HEK293 (cell line): ENCODE data around the gene TIMM17A.
A peak's percentile ranks its signal among the peaks of the same experiment; 100 is the strongest.

Experiments used
- CTCF ChIA-PET: fragments of 350-600 bp; formaldehyde crosslinking; extraction: SDS; loops from one replicate; lab custom pipeline; 2021; ENCODE audit warnings: antibody characterized with exemption; lab: Yijun Ruan, JAX
- POLR2A ChIA-PET: fragments of 300-600 bp; formaldehyde crosslinking; extraction: SDS; loops from one replicate; lab custom pipeline; 2020; ENCODE audit warnings: antibody characterized with exemption, inconsistent platforms; lab: Yijun Ruan, JAX
- H3K27ac ChIP-seq: fragments of 200-500 bp; sonication (Bioruptor generic); 2 replicates; pipeline ENCODE4 v1.5.1; 2014; ENCODE audit warnings: low read depth, low read length, control low read depth, inconsistent platforms; ENCODE audit errors: extremely low read depth
- H3K36me3 ChIP-seq, 2 experiments: fragments of 200-500 bp in 1 of 2; sonication (Bioruptor generic) in 1 of 2; 1 replicate in 1 of 2; 2 replicates in 1 of 2; pipeline ENCODE4 v1.5.1; 2014 to 2017; ENCODE audit warnings: inconsistent platforms in 2 of 2, low read length in 2 of 2; ENCODE audit not compliant: control insufficient read depth in 2 of 2, insufficient read depth in 1 of 2
- H3K4me1 ChIP-seq: fragments of 200-500 bp; sonication (Bioruptor generic); 2 replicates; pipeline ENCODE4 v1.5.1; 2014; ENCODE audit warnings: mild to moderate bottlenecking, low read length, inconsistent platforms; ENCODE audit not compliant: control insufficient read depth, insufficient read depth
- H3K4me3 ChIP-seq: 2 replicates; pipeline ENCODE4 v1.5.1; 2011; ENCODE audit warnings: low read depth, mild to moderate bottlenecking, control low read depth, low read length, moderate library complexity
- H3K9me3 ChIP-seq: fragments of 200-500 bp; sonication (Bioruptor generic); 2 replicates; pipeline ENCODE4 v1.5.1; 2014; ENCODE audit warnings: low read depth, low read length, inconsistent platforms; ENCODE audit not compliant: control insufficient read depth, insufficient read depth
- FEZF1 ChIP-seq: fragments of 450-650 bp; formaldehyde crosslinking; IDR thresholded peaks from 2 replicates; pipeline ENCODE4 v1.5.1; 2016; ENCODE audit warnings: missing biosample characterization, missing genetic modification characterization
- IKZF3 ChIP-seq: fragments of 450-650 bp; IDR thresholded peaks from 2 replicates; pipeline ENCODE4 v1.5.0; 2018; ENCODE audit warnings: missing biosample characterization, mild to moderate bottlenecking, missing genetic modification characterization, moderate library complexity
- KLF17 ChIP-seq: fragments of 450-650 bp; formaldehyde crosslinking; IDR thresholded peaks from 2 replicates; pipeline ENCODE4 v1.5.1; 2016; ENCODE audit warnings: missing biosample characterization, missing genetic modification characterization
- SP7 ChIP-seq: fragments of 450-650 bp; formaldehyde crosslinking; IDR thresholded peaks from 2 replicates; pipeline ENCODE4 v1.5.1; 2016; ENCODE audit warnings: missing biosample characterization, missing genetic modification characterization
- ZBTB21 ChIP-seq: fragments of 450-650 bp; formaldehyde crosslinking; IDR thresholded peaks from 2 replicates; pipeline ENCODE4 v1.5.1; 2017; ENCODE audit warnings: missing biosample characterization, missing genetic modification characterization
- ZBTB26 ChIP-seq: fragments of 450-650 bp; formaldehyde crosslinking; optimal IDR thresholded peaks from 2 replicates; pipeline ENCODE3; 2016; ENCODE audit warnings: missing biosample characterization, mild to moderate bottlenecking, missing genetic modification characterization
- ZBTB44 ChIP-seq: fragments of 450-650 bp; IDR thresholded peaks from 2 replicates; pipeline ENCODE4 v1.5.1; 2018; ENCODE audit warnings: missing biosample characterization, mild to moderate bottlenecking, missing genetic modification characterization
- ZNF138 ChIP-seq: fragments of 450-650 bp; formaldehyde crosslinking; IDR thresholded peaks from 2 replicates; pipeline ENCODE4 v1.5.1; 2016; ENCODE audit warnings: missing biosample characterization, missing genetic modification characterization, borderline replicate concordance
- ZNF146 ChIP-seq: fragments of 450-650 bp; formaldehyde crosslinking; IDR thresholded peaks from 2 replicates; pipeline ENCODE4 v1.5.1; 2016; ENCODE audit warnings: missing biosample characterization, missing genetic modification characterization
- ZNF248 ChIP-seq: fragments of 450-650 bp; formaldehyde crosslinking; IDR thresholded peaks from 2 replicates; pipeline ENCODE4 v1.5.1; 2017; ENCODE audit warnings: missing biosample characterization, missing genetic modification characterization
- ZNF274 ChIP-seq, 2 experiments: fragments of 200-500 bp in 1 of 2; fragments of 450-650 bp in 1 of 2; sonication (Bioruptor generic) in 1 of 2; formaldehyde crosslinking in 1 of 2; IDR thresholded peaks; 2 replicates each; pipeline versions ENCODE4 v1.5.1 to v1.6.1; 2014 to 2016; ENCODE audit warnings: borderline replicate concordance in 1 of 2, inconsistent platforms in 1 of 2, low read length in 1 of 2, missing biosample characterization in 1 of 2, missing genetic modification characterization in 1 of 2
- ZNF433 ChIP-seq: fragments of 450-650 bp; formaldehyde crosslinking; IDR thresholded peaks from 2 replicates; pipeline ENCODE4 v1.5.1; 2016; ENCODE audit warnings: missing biosample characterization, missing genetic modification characterization, low read depth
- ZNF473 ChIP-seq: fragments of 450-650 bp; formaldehyde crosslinking; IDR thresholded peaks from 2 replicates; pipeline ENCODE4 v1.5.1; 2017; ENCODE audit warnings: missing biosample characterization, missing genetic modification characterization
- ZNF501 ChIP-seq: fragments of 450-650 bp; formaldehyde crosslinking; IDR thresholded peaks from 2 replicates; pipeline ENCODE4 v1.5.1; 2016; ENCODE audit warnings: missing biosample characterization, missing genetic modification characterization
- ZNF514 ChIP-seq: fragments of 450-650 bp; formaldehyde crosslinking; IDR thresholded peaks from 2 replicates; pipeline ENCODE4 v1.5.1; 2016; ENCODE audit warnings: missing biosample characterization, missing genetic modification characterization
- ZNF530 ChIP-seq: fragments of 450-650 bp; formaldehyde crosslinking; IDR thresholded peaks from 2 replicates; pipeline ENCODE4 v1.5.1; 2016; ENCODE audit warnings: low read depth, missing biosample characterization, missing genetic modification characterization
- ZNF600 ChIP-seq: fragments of 450-650 bp; formaldehyde crosslinking; IDR thresholded peaks from 2 replicates; pipeline ENCODE4 v1.5.1; 2016; ENCODE audit warnings: missing biosample characterization, missing genetic modification characterization
- ZNF626 ChIP-seq: fragments of 450-650 bp; sonication (Bioruptor Pico); formaldehyde crosslinking; IDR thresholded peaks from 2 replicates; pipeline ENCODE4 v1.5.1; 2018; ENCODE audit warnings: missing biosample characterization, missing genetic modification characterization, inconsistent platforms
- ZNF629 ChIP-seq: fragments of 450-650 bp; formaldehyde crosslinking; IDR thresholded peaks from 2 replicates; pipeline ENCODE4 v1.5.1; 2017; ENCODE audit warnings: missing biosample characterization, missing genetic modification characterization
- ZNF639 ChIP-seq: fragments of 450-650 bp; formaldehyde crosslinking; IDR thresholded peaks from 2 replicates; pipeline ENCODE4 v1.5.1; 2016; ENCODE audit warnings: missing biosample characterization, missing genetic modification characterization
- ZNF791 ChIP-seq: fragments of 450-650 bp; formaldehyde crosslinking; IDR thresholded peaks from 2 replicates; pipeline ENCODE4 v1.5.1; 2016; ENCODE audit warnings: missing biosample characterization, missing genetic modification characterization
- ZSCAN5A ChIP-seq: fragments of 450-650 bp; formaldehyde crosslinking; IDR thresholded peaks from 2 replicates; pipeline ENCODE4 v1.5.1; 2016; ENCODE audit warnings: missing biosample characterization, missing genetic modification characterization

TIMM17A gene

GRCh38 chr1:201906336-201906735 is 49.0 kb upstream of the TIMM17A start:
- Histone ChIP-seq H3K36me3 (no peaks in the 10 kb centered on the region), H3K4me1 (no peaks in the 10 kb centered on the region), H3K27ac (no peak overlapping the region), H3K4me3 (no peak overlapping the region), H3K9me3 (no peaks in the 10 kb centered on the region)
- ChIA-PET CTCF (interaction anchor here (0.9 to 7.4 kb wide), 2 partner anchors 10 to 27 kb away, joined by 3 to 73 read pairs; no protein-coding TSS in a partner anchor), POLR2A (no interaction called here)
- no peak for TF ChIP-seq ZNF501 (tag by site-specific recombination)
- no peak for TF ChIP-seq ZBTB21
- TF ChIP-seq KLF17, result 0 out of 2 replicates have a peak, but pooled peaks have one; percentile 18

GRCh38 chr1:201907621-201908020 is 47.7 kb upstream of the TIMM17A start:
- POLR2A ChIA-PET, result no interaction called here
- CTCF ChIA-PET, result interaction anchor here (0.6 to 7.4 kb wide), 4 partner anchors 11 to 59 kb away, joined by 3 to 73 read pairs (median 4); no protein-coding TSS in a partner anchor
- Histone ChIP-seq H3K4me1 (no peaks in the 10 kb centered on the region), H3K36me3 (no peaks in the 10 kb centered on the region), H3K27ac (no peak overlapping the region), H3K9me3 (no peaks in the 10 kb centered on the region), H3K4me3 (no peak overlapping the region)
- no peak for TF ChIP-seq ZNF274 (IDR thresholded peaks at IDR 0.05; ENCODE audit: low read length)
- no peak for TF ChIP-seq ZNF274 (tag by site-specific recombination; IDR thresholded peaks at IDR 0.05; ENCODE audit: borderline replicate concordance)
- no peak for TF ChIP-seq ZNF629 (tag by site-specific recombination)
- TF ChIP-seq ZNF791, result no peak
- no peak for TF ChIP-seq ZBTB26 (tag by site-specific recombination)
- TF ChIP-seq SP7 (tag by site-specific recombination), result no peak
- TF ChIP-seq IKZF3 (tag by site-specific recombination), result no peak
- no peak for TF ChIP-seq ZNF248 (tag by site-specific recombination)
- no peak for TF ChIP-seq ZNF433
- TF ChIP-seq FEZF1 (tag by site-specific recombination), result no peak
- no peak for TF ChIP-seq ZBTB44 (tag by site-specific recombination)
- no peak for TF ChIP-seq ZNF600
- no peak for TF ChIP-seq ZSCAN5A (tag by site-specific recombination)
- no peak for TF ChIP-seq ZNF514 (tag by site-specific recombination)
- no peak for TF ChIP-seq ZNF146 (tag by site-specific recombination)
- no peak for TF ChIP-seq ZNF530
- no peak for TF ChIP-seq ZNF639 (tag by site-specific recombination)
- no peak for TF ChIP-seq ZNF473 (tag by site-specific recombination)
- no peak for TF ChIP-seq ZNF138 (tag by site-specific recombination)
- no peak for TF ChIP-seq ZNF626 (tag by site-specific recombination)
